OCI-LY1 (cell line): ENCODE results near the gene GPR107.
A peak's percentile ranks its signal among the peaks of the same experiment; 100 is the strongest.

Source experiments
- H2AFZ ChIP-seq: fragments of 200-600 bp; sonication (generic), shearing (Covaris generic); 2 replicates; pipeline ENCODE4 v1.6.0; 2014; ENCODE audit warnings: antibody characterized with exemption, mild to moderate bottlenecking, low read length
- H3F3A ChIP-seq: fragments of 200-600 bp; sonication (generic), shearing (Covaris generic); 2 replicates; pipeline ENCODE4 v1.6.0; 2014; ENCODE audit warnings: mild to moderate bottlenecking, antibody characterized with exemption, low read length, moderate library complexity; ENCODE audit not compliant: insufficient read depth
- H3K27ac ChIP-seq: fragments of 200-600 bp; sonication (generic); 2 replicates; pipeline ENCODE4 v1.5.1; 2014; ENCODE audit warnings: low read length, mixed run types, mild to moderate bottlenecking, low read depth; ENCODE audit not compliant: poor library complexity, severe bottlenecking
- H3K27me3 ChIP-seq: fragments of 200-600 bp; sonication (generic); 2 replicates; pipeline ENCODE4 v1.6.0; 2014; ENCODE audit warnings: antibody characterized with exemption, mild to moderate bottlenecking, low read length, moderate library complexity; ENCODE audit not compliant: insufficient read depth
- H3K36me3 ChIP-seq: fragments of 200-600 bp; sonication (generic); 2 replicates; pipeline ENCODE4 v1.6.1; 2014; ENCODE audit warnings: mild to moderate bottlenecking, antibody characterized with exemption, low read length, moderate library complexity, mixed read lengths; ENCODE audit not compliant: insufficient read depth
- H3K4me1 ChIP-seq: fragments of 200-600 bp; sonication (generic); 2 replicates; pipeline ENCODE4 v1.5.1; 2014; ENCODE audit warnings: mild to moderate bottlenecking, low read length, moderate library complexity; ENCODE audit not compliant: insufficient read depth, severe bottlenecking
- H3K4me2 ChIP-seq: fragments of 200-600 bp; sonication (generic), shearing (Covaris generic); 2 replicates; pipeline ENCODE4 v1.6.1; 2014; ENCODE audit warnings: low read length
- H3K4me3 ChIP-seq: fragments of 200-600 bp; sonication (generic); 2 replicates; pipeline ENCODE4 v1.5.1; 2014; ENCODE audit warnings: low read length, low read depth, mild to moderate bottlenecking, mixed read lengths; ENCODE audit not compliant: poor library complexity, severe bottlenecking
- H3K79me2 ChIP-seq: fragments of 200-600 bp; shearing (Covaris generic); 2 replicates; pipeline ENCODE4 v1.6.1; 2016; ENCODE audit warnings: mixed run types, low read length, mixed read lengths; ENCODE audit not compliant: insufficient read depth
- H3K9ac ChIP-seq: fragments of 200-600 bp; sonication (generic), shearing (Covaris generic); 2 replicates; pipeline ENCODE4 v1.6.1; 2014; ENCODE audit warnings: mild to moderate bottlenecking, low read length, mixed read lengths
- H3K9me2 ChIP-seq: fragments of 200-600 bp; sonication (generic), shearing (Covaris generic); 2 replicates; pipeline ENCODE4 v1.6.1; 2014; ENCODE audit warnings: low read depth, mild to moderate bottlenecking, low read length, mixed read lengths
- H3K9me3 ChIP-seq: fragments of 200-600 bp; shearing (Covaris generic); 2 replicates; pipeline ENCODE4 v1.6.1; 2014; ENCODE audit warnings: low read length, mixed read lengths
- H4K20me1 ChIP-seq: fragments of 200-600 bp; sonication (generic), shearing (Covaris generic); 2 replicates; pipeline ENCODE4 v1.6.0; 2016; ENCODE audit warnings: mild to moderate bottlenecking, low read length; ENCODE audit not compliant: insufficient read depth
- CTCF ChIP-seq: fragments of 200-600 bp; sonication (generic), shearing (Covaris generic); IDR thresholded peaks from 2 replicates; pipeline ENCODE4 v1.5.1; 2017; ENCODE audit warnings: mild to moderate bottlenecking, antibody characterized with exemption, low read length, moderate library complexity, mixed read lengths
- EZH2 ChIP-seq: fragments of 200-600 bp; sonication (generic), shearing (Covaris generic); IDR thresholded peaks from 2 replicates; pipeline ENCODE4 v1.8.0; 2017; ENCODE audit warnings: borderline replicate concordance, mixed run types, mild to moderate bottlenecking, antibody characterized with exemption, low read length, moderate library complexity, mixed read lengths

Gene GPR107

GRCh38 chr9:130120832-130121231 is 67.1 kb downstream of the GPR107 start:
- H3K9me2 ChIP-seq, result no peaks in the 10 kb centered on the region
- H3F3A ChIP-seq, result no peaks in the 10 kb centered on the region
- H3K9me3 ChIP-seq, result no peaks in the 10 kb centered on the region
- no peak overlapping the region for H3K27ac ChIP-seq
- no peak overlapping the region for H3K9ac ChIP-seq
- H3K27me3 ChIP-seq, result no peaks in the 10 kb centered on the region
- no peak overlapping the region for H3K4me3 ChIP-seq
- no peaks in the 10 kb centered on the region for H4K20me1 ChIP-seq
- H3K4me1 ChIP-seq, result peaks cover 25% of the 10 kb centered on the region
- H3K4me2 ChIP-seq, result no peak overlapping the region
- TF ChIP-seq EZH2 (no peak), CTCF (no peak)
- no peaks in the 10 kb centered on the region for H3K79me2 ChIP-seq
- H2AFZ ChIP-seq, result no peak overlapping the region
- H3K36me3 ChIP-seq, result no peaks in the 10 kb centered on the region

- Histone ChIP-seq H4K20me1 (no peaks in the 10 kb centered on the region), H3K27ac (peak overlapping the region; percentile 84), H2AFZ (no peak overlapping the region), H3K4me1 (peaks cover 27% of the 10 kb centered on the region), H3K9ac (no peak overlapping the region; the same call in 1 of the 2 replicates), H3K9me2 (no peaks in the 10 kb centered on the region), H3K79me2 (no peaks in the 10 kb centered on the region), H3K9me3 (no peaks in the 10 kb centered on the region), H3K4me2 (peak overlapping the region; percentile 38; the same call in 1 of the 2 replicates), H3K4me3 (no peak overlapping the region), H3K27me3 (no peaks in the 10 kb centered on the region), H3F3A (no peaks in the 10 kb centered on the region), H3K36me3 (no peaks in the 10 kb centered on the region)
- TF ChIP-seq EZH2, result no peak
- no peak for TF ChIP-seq CTCF
These were observed 68.8 kb downstream of the GPR107 start for GRCh38 chr9:130122456-130122855.

GRCh38 chr9:130124085-130124860 is 70.6 kb downstream of the GPR107 start:
- Histone ChIP-seq H3K4me1 (peaks cover 45% of the 10 kb centered on the region), H2AFZ (no peak overlapping the region), H3K4me3 (no peak overlapping the region), H3K36me3 (0 out of 2 replicates have a peak, but pooled peaks cover 7% of the 10 kb centered on the region), H3K9me2 (no peaks in the 10 kb centered on the region), H3K4me2 (no peak overlapping the region; the same call in 1 of the 2 replicates), H3K9me3 (no peaks in the 10 kb centered on the region), H3K9ac (no peak overlapping the region), H3K27ac (peak overlapping the region; percentile 84), H3K27me3 (no peaks in the 10 kb centered on the region), H3K79me2 (no peaks in the 10 kb centered on the region), H4K20me1 (no peaks in the 10 kb centered on the region), H3F3A (no peaks in the 10 kb centered on the region)
- TF ChIP-seq CTCF (no peak), EZH2 (no peak)
